Activated T-cell treated with anti-CD3 and anti-CD28 coated beads, Interleukin-2, amount 50 U/mL, for 48 hours (primary cell): ENCODE measurements around the gene THG1L.

Source experiments
- DNase-seq, 2 experiments: peaks; one replicate each; pipeline ENCODE4 v3.0.0-alpha.2; 2020

The THG1L gene

GRCh38 chr5:157729858-157730257 is 1.4 kb upstream of the THG1L start:
- no peak for DNase-seq

GRCh38 chr5:157730900-157731271 is 334 bp upstream of the THG1L start:
- DNase-seq, result no peak

DNA sequence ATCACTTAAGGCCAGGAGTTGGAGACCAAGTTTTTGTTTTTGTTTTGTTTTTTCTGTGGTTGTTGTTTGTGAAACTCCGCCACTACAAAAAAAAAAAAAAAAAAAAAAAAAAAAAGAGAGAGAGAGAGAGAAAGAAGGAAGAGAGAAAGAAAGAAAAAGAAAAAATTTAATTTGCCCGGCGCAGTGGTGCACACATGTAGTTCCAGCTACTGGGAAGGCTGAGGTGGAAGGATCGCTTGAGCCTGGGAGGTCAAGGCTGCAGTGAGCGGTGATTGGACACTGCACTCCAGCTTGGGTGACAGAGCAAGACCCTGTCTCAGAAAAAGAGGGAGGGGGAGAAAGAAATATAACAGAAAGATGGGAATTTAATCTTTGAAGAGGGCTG is 902 bp downstream of the THG1L start:
- DNase-seq, result no peak

GRCh38 chr5:157732596-157733262 is 1.5 kb downstream of the THG1L start:
- DNase-seq, result no peak

GRCh38 chr5:157734436-157734835 is 3.2 kb downstream of the THG1L start:
- DNase-seq, result no peak

DNA sequence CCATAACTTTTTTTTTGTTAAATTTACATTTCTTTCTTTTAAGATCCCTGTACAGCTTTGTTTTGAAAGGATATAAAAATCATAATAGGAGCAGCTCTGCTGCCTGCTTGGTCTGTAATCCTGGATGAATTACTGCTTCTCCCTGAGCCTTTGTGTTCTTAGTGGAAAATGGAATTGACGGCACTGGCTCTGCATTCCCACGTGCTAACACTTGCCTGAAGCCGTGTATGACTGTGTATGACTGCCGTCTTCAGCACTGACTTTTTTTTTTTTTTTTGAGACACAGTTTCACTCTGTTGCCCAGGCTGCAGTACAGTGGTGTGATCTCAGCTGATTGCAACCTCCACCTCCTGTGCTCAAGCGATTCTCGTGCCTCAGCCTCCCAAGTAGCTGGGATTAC is 4.8 kb downstream of the THG1L start:
- no peak for DNase-seq

DNA sequence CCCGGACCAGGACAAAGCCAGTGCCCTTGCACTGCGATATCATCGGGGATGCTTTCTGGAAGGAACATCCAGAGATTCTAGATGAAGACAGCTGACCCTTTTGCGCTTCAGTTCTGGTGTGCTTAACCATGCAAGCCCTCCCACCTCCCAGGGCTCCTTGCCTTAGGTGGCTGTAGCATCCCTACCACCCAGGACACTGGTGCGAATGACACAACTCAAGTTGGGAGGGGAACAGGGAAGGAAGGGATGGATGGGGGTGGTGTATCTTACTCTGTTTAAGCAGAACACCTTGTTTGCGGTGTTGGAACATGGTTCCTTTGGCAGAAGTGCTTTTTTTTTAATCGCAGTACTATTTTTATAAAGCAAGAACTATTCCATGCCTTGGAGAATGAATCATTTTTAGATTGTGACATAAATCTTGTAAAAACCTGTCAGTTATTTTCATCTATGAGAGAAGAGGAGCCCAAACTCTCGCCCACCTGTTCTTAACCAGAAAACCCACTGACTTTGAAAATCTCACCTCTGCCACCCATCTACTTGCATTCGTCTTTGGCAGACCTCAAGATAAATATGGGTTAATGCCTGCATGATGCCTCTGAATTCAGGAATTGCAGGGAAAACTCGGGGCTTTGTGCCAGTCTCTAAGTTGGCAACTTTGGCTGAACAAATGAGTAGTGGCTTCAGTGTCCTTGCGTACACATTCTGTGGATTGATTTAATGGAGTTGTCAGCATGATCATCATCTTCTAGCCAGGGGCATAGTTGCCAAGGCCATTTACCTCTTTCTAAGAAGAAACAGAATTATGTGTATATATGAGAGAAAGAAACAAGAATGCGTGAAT is 8.4 kb downstream of the THG1L start:
- no peak for DNase-seq

DNA sequence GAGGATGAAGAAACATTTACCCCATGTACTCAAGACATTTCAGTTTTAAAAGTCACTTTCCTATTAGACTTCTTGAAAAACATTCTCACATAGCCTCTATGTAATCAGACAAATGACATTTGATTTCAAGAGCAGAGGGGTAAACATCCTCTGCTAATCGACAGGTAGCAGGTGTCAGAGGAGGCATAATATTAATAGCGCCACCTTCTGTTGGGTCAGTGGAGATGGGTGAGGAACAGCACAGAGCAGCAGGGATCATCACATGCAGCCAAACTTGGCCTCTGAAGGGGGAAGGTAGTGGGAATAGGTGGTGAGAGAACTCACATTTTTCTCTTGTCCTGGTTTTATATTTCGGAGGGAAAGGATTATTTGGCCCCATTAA is 9.0 kb downstream of the THG1L start:
- DNase-seq, result no peak

DNA sequence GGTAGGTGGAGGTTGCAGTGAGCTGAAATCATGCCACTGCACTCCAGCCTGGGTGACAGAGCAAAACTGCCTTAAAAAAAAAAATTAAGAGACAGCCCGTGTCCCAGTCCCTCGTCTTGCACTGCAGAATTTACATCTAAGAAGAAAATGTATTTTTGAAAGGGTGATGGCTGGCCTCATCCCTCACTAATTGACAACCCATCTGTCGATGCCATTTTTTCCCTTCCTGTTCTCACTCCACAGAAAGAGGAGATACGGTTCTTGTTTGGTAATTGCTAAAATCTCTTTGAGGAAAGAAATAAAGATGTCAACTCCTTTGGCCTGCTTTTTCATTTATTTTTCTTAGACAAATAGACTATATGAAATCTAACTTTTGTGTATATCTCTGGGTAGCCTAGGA is 9.9 kb downstream of the THG1L start:
- DNase-seq, result no peak

DNA sequence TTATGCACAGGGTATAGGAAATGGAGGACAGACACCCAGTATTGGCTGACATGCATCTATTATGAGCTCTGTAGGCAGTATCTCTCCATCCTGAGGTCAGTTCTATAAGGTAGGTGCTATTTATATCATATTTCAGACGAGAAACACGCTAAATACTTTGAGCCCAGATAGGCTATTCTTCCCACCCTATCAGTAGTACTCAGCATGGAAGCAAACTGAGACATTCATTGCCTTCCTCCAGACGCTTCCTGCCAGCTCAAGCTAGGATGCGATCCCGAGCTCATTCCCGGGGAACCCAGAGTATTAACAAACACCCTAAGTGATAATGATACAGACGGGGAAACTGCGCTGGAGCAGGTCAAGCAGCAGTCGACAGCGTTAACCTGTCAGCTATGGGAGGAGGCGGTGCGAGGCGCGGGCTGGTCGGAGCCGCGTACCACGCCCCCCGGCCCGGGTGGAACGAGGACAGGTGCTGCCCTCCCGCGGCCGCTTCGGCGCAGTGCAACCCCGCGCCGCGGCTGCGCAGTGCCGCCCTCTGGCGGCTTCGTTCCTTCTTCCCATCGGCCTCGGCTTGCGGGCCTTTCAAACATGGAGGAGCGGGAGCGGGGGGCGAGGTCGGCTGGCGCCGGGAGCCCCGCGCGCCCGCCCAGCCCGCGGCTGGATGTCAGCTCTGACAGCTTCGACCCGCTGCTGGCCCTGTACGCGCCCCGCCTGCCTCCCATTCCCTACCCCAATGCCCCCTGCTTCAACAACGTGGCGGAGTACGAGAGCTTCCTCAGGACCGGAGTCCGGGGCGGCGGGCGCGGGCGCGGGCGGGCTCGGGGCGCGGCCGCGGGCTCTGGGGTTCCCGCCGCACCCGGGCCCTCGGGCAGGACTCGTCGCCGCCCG is 12.2 kb downstream of the THG1L start, which contains the start of gene LSM11:
TSS of gene LSM11 (plus strand) at position 550 of the 888 bp plus-strand sequence. CDS start at position 589, 39 bp downstream.
- DNase-seq, result peak; percentile 96 to 98

DNA sequence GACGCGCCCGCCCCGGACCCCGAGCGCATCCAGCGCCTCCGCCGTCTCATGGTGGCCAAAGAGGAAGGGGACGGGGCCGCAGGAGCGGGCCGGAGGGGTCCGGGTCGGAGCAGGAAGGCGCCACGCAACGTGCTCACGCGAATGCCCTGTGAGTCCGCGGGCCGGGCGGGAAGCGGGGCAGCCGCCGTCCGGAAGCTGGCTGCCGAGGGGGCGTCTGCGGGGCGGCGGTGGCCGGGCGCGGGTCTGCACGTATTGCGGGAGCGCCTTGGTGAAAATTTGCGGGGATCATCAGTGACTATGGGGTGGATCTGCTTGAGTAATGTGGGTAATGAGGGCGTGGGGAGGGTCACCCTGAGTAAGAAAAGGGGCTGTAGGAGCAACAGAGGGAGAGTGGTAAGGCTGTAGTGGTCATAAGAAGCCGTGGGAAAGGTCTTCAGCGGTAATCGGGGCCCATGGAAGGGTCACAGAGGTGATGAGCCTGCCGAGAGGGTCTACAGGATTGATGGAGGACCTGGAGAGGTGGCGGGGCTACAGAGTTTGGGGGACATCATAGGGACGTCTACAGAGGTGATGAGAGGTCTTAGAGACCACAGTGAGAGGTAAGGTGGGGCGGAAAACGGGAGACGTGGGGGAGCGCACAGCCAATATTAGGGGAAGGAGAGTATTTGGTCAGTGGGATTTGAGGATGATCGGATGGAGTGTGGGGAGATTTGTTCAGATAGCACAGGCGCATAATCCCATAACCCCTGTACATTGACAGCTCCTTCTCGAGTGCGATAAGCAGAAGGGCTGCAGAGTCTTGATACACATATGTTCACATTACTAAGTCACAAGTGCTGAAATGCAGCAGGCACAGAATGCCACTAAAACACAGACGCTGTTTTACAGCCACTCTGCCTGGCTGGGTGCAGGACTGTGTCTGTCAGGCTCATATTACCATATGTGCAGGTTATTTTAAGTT is 13.1 kb downstream of the THG1L start:
- DNase-seq, result peak; percentile 48 to 52

DNA sequence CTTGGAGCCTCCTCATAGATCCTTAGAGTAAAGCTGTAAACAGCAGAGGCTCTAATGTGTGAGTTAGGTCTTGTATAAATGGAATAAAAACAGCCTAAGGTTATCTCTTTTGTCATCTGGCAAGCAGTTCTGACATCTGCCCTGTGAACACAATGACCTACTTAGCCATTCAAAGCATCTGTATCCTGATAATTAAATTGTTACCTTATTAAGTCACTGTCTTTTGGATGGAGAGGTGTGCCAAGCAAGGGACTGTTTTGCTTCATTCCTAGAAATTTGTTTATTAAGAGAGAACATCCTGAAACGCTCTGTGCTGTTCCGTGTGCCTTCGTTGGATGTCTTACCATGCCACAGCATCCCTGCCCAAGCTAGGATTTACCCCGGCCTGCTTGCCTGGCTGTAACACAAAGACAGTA is 13.8 kb downstream of the THG1L start:
- no peak for DNase-seq

GRCh38 chr5:157747173-157747740 is 16.0 kb downstream of the THG1L start:
- no peak for DNase-seq

DNA sequence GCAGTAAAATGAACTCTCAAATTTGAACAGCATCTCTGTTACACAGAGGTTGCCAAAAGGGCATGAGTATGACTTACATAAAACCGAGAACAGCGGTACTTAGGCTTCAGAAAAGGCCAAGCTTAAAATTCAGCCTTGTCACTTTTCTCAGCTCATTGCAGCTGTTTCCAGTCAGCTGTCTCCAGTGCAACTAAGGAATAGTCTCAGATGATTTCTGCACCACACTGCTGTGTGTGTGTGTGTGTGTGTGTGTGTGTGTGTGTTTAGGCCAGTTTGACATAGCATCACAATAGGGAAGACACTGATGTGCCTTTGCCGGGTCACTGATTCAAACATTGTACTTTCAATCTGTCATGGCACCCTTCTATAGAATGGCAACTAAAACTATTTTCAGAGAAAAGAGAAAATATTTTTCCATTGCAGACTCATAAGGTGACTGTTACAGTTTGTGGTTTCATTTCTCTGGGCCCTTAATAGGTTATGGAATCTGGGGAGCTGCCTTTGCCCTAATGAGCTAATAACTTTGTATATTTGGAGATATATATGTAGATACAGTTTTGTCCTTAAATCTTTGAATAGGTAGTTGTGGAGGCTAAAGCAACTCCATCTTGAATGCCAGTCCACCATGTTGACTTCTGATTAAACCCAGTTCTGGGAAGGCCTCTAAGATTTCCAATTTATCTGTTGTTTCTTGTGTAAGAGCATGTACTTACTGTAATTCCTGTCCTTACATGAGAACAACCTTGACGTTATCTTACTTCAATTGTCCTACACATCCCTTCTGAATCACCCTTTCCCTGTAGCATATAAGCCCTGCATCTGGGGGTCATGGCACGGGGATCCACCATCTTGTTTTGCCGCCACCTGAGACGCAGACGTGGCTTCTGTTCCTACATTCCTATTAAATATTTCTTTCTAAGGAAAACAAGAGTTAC is 16.8 kb downstream of the THG1L start:
- DNase-seq, result no peak

- DNase-seq, result no peak
These were observed 17.7 kb downstream of the THG1L start for GRCh38 chr5:157748760-157749461.

DNA sequence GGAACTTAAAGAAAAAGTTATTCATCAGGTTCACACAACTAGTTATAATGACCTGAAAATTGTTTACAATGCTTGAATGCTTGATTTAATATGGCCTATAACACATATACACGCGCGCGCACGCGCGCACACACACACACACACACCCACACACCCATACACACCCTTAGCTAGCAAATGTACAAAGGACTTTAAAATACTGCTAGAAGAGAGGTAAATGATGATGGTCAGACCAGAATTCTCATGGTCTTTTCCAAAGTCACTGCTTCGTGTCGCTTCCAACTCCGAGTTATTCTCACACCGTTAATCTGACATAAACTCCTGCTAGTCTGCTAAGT is 18.2 kb downstream of the THG1L start:
- no peak for DNase-seq

DNA sequence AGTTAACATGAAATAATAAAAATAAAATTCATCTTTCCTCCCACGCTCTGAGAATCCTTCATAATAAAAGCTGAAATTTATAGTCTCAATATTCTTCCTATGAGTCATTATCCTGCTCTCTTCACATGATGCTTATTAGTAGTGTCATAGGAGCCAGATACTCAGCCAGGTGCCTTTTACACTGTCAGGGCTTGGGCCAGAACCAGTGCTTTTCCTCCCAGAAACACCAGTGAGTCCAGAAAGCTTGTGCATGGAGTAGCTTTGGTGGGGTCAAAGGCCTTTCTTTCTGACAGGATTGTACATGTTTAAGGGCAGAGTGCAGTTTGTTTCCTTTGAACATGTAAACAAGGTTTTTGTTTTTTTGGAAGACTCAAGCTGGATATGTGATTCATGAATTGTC is 19.1 kb downstream of the THG1L start:
- DNase-seq, result no peak

- no peak for DNase-seq
These were observed 24.9 kb downstream of the THG1L start for GRCh38 chr5:157756122-157756521.

- no peak for DNase-seq
These were observed 27.5 kb downstream of the THG1L start for GRCh38 chr5:157758706-157759105.
